NB4 (cell line): Measurements from ENCODE around the gene RASSF7.
A peak's percentile ranks its signal among the peaks of the same experiment; 100 is the strongest.

ENCODE experiments used
- DNase-seq: peaks from one replicate; pipeline ENCODE4 v3.0.0; 2010; ENCODE audit warnings: low read depth
- H3K4me3 ChIP-seq: one replicate; pipeline ENCODE4 v1.5.1; 2011; ENCODE audit warnings: mild to moderate bottlenecking, low read depth, low read length, moderate library complexity
- MAX ChIP-seq: IDR thresholded peaks from 2 replicates; pipeline ENCODE4 v1.6.1; 2011; ENCODE audit warnings: low read depth, low read length
- MYC ChIP-seq: IDR thresholded peaks from 2 replicates; pipeline ENCODE4 v1.6.1; 2011; ENCODE audit warnings: low read depth, low read length
- POLR2A ChIP-seq: IDR thresholded peaks from 2 replicates; pipeline ENCODE4 v1.6.1; 2011; ENCODE audit warnings: mild to moderate bottlenecking; ENCODE audit not compliant: insufficient read length; ENCODE audit errors: extremely low read depth
- TF ChIP-seq, protein P1 (sequence below): IDR thresholded peaks from one replicate; pipeline ENCODE4 v1.5.1; 2012; ENCODE audit warnings: low read depth, low read length

The RASSF7 gene

DNA sequence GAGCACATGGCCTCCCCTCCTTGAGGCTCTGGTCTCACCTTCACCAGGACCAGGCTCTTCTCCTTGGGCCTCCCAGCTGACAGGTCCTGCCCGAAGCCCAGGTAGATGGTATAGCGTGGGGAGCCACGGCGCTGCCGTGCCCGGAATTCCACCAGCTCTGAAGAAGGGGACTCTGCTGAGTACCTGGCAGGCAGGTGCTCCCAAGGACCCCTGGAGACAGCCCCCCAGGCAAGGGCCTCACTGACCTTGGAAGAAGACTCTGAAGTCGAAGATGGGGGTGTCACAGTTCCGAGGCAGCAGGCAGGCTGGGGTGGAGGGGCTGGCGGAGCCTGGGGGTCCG, 52.2 kb downstream of the RASSF7 start:
- no peak overlapping the region for H3K4me3 ChIP-seq
- TF ChIP-seq, protein P1, sequence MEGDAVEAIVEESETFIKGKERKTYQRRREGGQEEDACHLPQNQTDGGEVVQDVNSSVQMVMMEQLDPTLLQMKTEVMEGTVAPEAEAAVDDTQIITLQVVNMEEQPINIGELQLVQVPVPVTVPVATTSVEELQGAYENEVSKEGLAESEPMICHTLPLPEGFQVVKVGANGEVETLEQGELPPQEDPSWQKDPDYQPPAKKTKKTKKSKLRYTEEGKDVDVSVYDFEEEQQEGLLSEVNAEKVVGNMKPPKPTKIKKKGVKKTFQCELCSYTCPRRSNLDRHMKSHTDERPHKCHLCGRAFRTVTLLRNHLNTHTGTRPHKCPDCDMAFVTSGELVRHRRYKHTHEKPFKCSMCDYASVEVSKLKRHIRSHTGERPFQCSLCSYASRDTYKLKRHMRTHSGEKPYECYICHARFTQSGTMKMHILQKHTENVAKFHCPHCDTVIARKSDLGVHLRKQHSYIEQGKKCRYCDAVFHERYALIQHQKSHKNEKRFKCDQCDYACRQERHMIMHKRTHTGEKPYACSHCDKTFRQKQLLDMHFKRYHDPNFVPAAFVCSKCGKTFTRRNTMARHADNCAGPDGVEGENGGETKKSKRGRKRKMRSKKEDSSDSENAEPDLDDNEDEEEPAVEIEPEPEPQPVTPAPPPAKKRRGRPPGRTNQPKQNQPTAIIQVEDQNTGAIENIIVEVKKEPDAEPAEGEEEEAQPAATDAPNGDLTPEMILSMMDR, result no peak
- no peak for TF ChIP-seq POLR2A
- no peak for TF ChIP-seq MYC
- no peak for TF ChIP-seq MAX
- DNase-seq, result no peak

DNA sequence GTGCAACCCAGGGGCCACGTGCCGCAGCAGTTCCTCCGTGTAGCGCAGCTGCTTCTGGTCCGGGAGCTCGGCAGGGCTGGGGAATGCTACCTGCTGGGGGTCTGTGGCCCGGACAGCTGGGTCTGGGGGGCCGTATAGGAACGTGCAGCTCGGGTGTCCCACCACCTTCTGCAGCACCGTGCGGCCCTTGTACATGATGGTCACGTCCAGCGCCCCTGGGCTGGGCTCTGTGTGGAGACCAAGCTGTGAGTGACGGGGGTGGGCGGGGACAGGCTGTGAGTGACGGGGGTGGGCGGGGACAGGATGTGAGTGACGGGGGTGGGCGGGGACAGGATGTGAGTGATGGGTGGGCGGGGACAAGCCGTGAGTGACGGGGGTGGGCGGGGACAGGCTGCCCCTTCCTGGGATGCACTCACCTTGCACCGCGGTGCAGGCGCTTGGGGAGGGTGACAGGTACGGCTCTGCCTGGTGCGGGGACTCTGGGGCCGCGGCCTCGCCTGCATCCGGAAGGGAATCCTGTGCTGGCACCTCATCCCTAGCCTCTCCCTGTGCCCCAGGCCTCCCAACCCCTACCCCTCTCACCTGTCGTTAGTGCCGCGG, 52.7 kb downstream of the RASSF7 start:
- TF ChIP-seq MYC (no peak), POLR2A (no peak), MAX (no peak)
- TF ChIP-seq, protein P1, result no peak
- peak; percentile 70 for DNase-seq
- H3K4me3 ChIP-seq, result no peak overlapping the region
